Activated CD4-positive, alpha-beta T cell treated with anti-CD3 and anti-CD28 coated beads for 48 hours (primary cell): ENCODE measurements around the gene OTC.

Experiments used
- DNase-seq: peaks from one replicate; pipeline ENCODE4 v3.0.0-alpha.2; 2020

OTC gene

DNA sequence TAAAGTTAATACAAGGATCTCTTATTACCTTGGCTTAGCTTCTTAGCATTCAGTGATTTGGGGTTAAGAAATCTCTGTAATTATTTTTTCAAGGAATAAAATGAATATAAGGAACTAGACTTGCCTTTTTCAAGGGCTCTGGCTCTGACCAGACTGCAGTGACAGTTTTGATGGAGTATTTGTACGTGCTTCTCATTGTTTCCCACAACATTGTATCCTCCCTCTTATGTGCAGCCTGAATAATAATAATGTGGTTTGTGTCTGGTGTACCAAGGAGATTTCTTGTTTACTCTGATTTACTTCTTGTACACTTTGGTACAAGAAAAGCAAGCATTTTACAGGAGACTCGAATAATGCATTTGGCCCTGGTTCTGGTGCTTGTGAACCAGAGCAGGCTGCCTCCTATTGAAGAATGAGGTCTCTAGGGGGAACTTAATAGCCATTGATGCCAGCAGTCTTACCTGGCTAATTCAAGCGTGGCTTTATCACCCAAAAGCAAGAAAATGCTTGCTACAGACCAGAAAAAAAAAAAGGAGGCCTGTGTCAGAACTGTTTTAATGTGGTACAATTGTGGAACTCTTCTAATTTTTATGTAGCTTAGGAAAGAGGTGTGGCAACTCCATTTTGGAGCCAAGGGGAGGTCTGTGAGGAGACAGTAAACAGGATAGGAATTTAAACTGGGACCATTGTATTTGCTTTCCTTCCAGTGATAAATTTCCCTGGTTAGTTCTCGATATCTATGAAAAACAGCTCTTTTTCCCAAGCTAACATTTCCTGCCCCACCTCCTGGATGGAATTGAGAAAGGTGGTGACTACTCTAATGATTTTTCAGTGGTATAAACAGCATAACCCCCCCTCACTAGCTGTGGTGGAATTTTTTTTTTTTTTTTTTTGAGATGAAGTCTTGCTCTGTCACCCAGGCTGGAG lies 5.6 kb downstream of the OTC start:
- DNase-seq, result no peak

DNA sequence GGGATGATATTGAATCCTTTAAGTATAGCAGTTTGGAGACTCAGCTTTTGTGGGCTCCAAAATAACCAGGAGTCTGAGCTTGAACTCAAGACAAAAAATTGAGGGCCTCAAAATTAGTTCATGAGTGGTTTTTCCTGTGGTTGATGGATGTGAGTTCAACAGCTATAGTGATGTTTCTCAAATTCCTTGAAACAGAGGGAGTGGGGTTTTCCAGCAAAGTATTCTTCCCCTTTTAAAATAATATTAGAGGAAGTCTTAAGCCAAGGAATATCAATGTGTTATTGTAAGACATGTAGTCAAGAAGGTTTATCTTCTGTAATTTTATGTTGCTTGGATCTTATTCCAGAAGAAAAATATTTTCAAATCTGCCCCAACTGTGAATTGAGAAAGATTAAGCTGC lies 10.6 kb downstream of the OTC start:
- no peak for DNase-seq

DNA sequence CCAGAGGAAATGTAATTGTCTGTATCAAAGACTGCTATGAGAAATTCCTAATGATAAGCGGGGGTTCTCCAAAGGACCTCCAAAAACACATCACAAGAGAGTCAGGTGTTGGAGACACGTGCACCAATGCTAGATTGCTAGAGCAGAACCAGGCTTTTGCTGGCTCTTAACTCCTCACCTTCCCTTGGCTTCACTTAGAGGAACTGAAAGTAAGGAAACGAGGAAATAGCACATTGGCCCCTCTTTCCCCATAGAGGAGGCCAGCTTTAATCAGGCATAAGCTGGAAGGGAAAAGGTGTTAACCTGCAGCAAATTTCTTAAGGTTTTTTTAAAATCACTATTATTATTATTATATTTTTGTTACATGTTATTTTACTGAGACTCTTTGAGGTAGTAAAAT lies 13.6 kb downstream of the OTC start:
- DNase-seq, result no peak

GRCh38 chrX:38368774-38369173 lies 16.4 kb downstream of the OTC start:
- DNase-seq, result no peak

DNA sequence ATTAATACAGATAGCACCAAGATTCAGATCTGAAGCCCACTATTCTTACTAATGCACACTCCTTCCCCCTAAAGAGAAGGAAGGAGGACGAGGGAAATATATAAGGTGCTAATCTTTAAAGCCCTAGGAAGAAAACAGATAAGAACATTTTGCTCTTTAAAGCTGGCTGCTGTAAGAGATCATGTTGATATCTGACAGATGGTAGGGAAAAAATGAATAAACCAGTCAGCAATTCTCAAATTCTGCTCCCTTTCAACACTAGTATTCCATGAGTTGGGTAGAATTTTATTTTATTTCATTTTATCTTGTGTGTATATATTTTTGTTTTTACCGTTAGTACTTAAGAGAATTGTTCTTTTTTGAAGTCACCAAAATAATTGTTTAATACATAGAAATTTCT lies 19.2 kb downstream of the OTC start:
- no peak for DNase-seq

- DNase-seq, result no peak
Measured at GRCh38 chrX:38374431-38374830, 22.0 kb downstream of the OTC start.

DNA sequence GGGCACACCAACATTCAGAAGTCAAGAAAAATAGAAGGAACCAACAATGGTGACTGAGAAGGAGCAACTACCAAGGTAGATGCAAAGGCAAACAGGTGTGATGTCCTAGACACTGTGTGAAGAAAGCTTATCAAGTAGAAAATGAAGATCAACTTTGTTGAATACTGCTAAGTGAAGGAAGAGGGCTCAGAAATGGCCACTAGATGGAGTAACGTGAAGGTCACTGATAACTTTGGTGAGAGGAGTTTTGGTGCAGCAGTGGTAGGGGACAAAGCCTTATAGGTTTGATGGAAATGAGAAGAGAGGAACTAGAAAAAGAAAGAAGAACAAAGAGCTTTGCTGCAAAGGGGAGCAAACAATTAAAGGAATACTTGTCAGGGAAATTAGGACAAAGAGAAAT lies 23.5 kb downstream of the OTC start:
- no peak for DNase-seq

DNA sequence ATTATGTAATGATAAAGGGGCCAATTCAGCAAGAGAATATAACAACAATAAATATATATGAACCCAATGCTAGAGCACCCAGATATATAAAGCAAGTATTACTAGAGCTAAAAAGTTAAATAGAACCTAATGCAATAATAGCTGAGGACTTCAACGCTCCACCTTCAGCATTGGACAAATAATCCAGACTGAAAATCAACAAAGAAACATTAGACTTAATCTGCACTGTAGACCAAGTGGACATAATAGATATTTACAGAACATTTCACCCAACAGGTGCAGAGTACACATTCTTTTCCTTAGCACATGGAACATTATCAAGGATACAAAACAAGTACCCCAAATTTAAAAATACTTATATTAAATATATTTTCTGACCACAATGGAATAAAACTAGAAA lies 24.3 kb downstream of the OTC start:
- DNase-seq, result no peak

- DNase-seq, result no peak
Measured at GRCh38 chrX:38379088-38379487, 26.7 kb downstream of the OTC start.

GRCh38 chrX:38382663-38383062 lies 30.3 kb downstream of the OTC start:
- no peak for DNase-seq

- DNase-seq, result no peak
Measured at GRCh38 chrX:38400389-38400910, 48.0 kb downstream of the OTC start.

- no peak for DNase-seq
Measured at GRCh38 chrX:38402118-38402517, 49.7 kb downstream of the OTC start.

- no peak for DNase-seq
Measured at GRCh38 chrX:38403834-38404233, 51.4 kb downstream of the OTC start.

- DNase-seq, result no peak
Measured at GRCh38 chrX:38407126-38407525, 54.7 kb downstream of the OTC start.

DNA sequence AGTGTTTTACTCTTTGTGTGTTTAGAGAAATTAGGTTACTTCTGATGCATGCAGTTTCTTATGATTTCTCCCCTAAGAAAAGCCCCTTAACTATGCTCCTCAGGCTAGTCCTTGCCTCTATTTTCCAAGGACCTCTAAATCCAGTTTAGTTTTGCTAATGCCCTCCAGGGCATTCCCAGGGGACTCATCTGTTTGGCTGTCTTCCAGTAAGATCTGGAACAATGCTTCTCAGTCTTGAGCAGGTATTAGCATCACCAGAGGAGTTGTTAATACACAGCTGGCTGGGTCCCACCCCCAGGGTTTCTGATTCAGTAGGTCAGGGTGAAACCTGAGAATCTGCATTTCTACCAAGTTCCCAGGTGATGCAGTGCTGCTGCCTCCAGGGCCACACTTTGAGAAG lies 56.9 kb downstream of the OTC start:
- DNase-seq, result no peak

DNA sequence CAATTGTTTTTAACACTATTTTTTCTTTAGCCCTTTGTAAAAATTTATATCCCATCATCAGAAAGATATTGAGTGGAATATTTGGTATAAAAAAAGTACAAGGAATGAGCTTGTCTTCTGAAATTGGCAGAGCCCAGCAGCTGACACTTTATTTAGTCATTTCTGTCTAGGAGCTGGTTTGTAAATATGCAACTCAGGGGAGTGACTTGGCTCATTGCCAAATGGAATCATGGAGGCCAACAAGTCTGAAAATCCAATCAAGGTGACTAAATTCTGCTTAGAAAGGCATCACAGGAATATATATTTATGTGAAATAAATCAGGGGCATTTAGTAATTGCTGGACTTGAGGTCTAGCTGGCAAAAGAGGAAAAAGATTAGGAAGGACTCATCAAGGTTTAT lies 74.4 kb downstream of the OTC start:
- DNase-seq, result no peak

DNA sequence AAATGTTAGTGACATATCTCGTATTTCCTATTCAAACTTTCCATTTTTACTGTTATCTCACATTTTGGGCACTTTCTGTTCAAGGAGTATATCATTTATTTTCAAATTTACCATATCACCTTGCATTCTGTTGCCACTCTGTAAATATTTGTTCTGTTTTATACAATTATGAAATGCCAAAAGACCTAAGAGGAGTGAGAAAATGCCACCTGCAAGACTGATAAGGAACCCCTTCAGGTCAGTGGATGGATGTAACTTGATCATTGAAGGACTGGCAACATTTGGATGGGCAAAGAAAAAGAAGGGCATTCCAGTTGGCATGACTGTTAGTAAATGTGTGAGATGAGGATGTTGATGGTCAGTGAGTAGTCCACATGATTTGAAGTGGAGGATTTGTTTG lies 79.1 kb downstream of the OTC start:
- no peak for DNase-seq

GRCh38 chrX:38435130-38435529 lies 82.7 kb downstream of the OTC start:
- no peak for DNase-seq

DNA sequence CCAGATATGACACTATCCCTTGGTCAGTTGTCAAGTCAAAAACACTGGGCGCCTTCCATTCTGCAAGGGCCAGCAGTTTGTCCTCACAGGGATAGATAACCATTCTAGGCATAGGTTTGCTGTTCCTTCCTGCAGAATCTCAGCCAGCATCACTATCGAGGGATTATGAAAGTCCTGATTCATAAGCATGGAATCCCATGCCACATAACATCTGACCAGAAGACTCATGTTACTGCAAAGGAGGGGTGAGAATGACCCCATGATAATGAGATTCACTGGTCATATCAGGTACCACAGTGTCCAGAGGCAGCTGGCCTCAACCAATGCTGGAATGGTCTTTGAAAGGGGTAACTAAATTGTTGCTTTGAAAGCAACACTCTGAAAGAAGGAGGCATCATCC lies 84.7 kb downstream of the OTC start:
- no peak for DNase-seq

DNA sequence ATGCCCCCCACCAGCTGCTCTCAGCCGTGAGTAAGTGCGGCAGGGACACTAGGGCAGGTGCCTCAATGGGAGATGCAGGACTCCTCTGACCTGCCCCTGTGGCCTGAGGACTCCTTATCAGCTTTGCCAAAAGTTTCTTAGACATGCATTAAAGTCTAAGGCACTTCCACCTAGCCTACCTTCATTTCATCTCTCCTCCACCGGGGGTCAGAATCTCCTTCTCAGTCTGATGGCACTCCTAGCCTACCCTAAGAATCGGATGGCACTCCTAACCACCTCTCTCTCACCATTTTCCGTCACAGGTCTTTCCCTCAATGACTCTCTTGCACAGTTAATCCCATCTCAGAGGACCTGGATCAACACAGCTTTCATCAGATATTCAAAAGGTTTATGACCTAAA lies 85.9 kb downstream of the OTC start:
- DNase-seq, result no peak

DNA sequence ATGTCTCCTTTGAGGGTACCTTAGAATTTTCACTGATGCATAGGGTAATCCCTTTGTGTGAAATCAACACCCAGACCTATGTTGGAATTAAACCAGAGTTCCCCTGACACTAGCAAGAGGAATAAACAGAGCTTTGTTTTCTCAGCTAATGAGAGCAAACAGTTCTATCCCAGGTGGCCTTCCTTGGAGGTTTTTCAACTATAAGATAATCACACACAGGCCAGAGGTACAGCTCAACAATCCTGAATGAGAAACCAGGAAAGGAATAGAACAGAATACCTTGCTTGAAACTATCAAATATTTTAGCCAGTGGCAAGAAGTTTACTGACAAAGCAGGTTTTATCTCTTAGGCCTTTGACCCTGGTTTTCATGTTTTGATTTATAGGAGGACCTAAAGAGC lies 100.2 kb downstream of the OTC start:
- DNase-seq, result no peak

- DNase-seq, result no peak
Measured at GRCh38 chrX:38458071-38458470, 105.7 kb downstream of the OTC start.

GRCh38 chrX:38462257-38462656 lies 109.9 kb downstream of the OTC start:
- DNase-seq, result no peak

DNA sequence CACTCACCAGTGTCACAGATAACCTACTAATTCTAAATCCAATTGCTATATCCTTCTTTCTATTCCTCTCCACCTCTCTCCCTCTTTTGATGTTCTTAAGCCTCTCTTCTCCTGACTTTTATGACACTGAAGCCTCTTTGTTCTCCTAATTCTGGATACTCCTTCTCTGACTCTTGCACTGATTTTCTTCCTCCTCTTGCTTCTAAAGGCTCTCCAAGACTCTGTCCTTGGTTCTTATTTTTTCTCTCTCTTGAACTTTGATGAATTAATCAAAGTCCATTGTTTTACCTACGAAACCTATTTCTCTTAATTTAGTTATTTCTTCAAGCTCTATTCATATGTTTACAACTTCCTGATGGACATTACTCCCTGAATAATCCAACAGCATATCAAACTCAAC lies 113.3 kb downstream of the OTC start:
- no peak for DNase-seq

DNA sequence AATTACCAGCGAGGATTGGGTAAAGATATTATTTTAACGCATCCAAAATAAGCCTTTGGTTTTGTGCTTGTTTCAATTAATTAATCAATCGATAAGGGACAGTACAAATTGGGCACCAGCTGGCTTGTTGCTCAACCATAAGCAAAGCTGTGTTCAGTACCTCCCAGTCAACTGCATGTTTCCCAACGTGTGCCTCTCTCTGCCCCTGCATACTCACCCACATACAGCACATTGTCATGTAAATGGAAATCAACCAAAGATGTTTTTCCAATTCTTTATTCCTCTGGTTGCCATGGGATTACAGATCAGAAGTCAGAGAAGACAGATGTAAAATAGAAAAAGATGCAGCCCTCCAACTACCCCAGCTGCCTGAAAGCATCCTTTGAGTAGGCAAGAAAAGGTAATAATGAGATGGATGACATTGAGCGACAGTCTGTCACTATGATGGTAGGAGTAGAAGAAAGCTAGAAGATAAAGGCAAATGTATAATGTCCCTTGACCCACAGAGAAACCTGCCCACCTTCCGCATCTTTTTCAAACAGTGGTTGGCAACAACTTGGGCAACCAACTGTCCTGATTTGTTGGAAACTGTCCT lies 116.3 kb downstream of the OTC start:
- no peak for DNase-seq
